HG03064 (cell line): ENCODE measurements around the gene NPFFR2.
A peak's percentile ranks its signal among the peaks of the same experiment; 100 is the strongest.
"Not testable (repeated sequence)": the region's sequence is repeated elsewhere in the genome, so short reads cannot be mapped to it uniquely, and the experiment has no call there.

Experiments
- ATAC-seq: cut with Tn5 transposase; IDR thresholded peaks from one replicate; pipeline ENCODE4 v1.9.1; 2021; ENCODE audit warnings: low read depth; ENCODE audit not compliant: unreplicated experiment

Gene NPFFR2

DNA sequence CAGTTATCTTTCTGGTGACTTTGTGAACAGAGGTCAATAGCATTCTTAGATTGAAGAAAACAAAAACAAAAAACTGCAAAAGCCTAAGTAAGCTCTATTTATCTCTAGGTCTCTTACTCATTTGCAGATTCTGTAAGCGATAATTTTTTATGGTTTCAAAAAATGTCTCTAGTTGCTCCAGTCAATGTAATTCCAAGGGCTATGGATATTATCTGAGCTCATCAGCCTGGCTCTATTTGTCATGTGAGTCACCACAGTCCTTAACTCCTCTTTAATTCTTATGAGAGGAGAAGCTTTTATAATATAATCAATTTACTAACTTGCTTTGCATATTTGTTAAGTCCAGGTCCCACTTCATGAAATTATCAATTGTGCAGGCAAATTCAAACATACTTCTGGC lies 79.1 kb downstream of the NPFFR2 start:
- ATAC-seq, result no peak

DNA sequence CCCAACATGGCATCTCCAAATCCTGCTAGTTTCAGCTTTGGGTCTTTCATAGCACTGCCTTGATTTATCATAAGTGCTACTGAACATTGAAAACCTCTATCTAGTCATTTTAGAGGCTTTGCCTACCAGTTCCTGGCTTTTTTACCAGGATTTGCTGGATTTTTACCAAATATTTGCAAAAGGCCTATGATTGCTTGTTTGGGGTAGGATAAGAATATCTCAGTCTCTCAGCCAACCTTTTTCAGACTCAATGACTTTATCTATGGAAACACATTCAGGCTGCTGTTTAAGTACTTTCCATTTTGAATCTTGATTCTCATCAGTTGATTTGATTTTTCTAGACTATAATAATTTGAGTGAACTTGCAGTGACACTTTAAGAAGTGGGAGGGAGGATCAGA lies 80.1 kb downstream of the NPFFR2 start:
- no peak for ATAC-seq

DNA sequence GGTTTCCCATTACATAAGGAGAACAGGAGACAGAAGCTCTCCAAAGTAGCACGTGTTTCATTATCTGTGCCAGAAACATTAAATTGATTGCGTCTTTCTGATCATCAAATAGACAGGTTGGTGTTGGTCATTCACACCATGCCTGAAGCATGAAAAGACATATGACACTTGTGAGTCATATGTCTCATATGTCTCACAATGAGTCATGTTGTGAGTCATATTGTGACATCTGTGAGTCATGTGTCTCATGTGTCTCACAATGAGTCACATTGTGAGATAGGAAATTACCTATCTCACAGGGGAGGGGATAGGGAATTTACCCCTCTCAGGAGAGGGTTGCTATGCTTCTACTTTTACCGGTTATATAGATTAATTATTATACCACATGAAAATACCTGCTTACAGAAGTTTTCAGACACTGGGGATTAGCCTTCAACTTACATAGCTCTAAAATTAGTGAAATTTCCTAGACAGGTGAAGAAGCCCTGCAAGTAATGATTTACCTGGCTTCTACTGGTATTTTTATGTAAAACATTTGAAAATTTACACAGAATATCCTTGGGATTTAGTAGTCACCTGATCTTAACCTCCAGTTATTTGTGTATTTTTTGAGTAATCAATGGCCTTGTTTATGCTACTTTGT lies 80.8 kb downstream of the NPFFR2 start:
- ATAC-seq, result peak; percentile 88

DNA sequence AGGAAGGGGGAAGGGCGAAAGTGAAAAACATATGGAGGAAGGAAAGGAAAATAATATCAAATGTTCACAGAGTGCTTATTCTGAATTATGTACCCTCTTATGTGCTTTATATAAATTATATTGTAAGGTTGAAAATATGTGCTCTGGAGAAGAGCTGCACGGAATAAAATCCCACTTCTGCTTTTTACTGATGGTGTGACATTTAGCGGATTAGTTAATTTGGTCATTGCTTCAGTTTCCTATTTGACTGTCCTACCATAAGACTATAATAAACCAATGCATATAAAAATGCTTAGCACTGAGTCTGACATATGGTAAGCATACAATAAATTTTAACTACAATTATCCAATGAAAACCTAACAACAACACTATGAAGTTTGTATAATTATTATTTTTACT lies 86.2 kb downstream of the NPFFR2 start:
- ATAC-seq, result peak; percentile 63

DNA sequence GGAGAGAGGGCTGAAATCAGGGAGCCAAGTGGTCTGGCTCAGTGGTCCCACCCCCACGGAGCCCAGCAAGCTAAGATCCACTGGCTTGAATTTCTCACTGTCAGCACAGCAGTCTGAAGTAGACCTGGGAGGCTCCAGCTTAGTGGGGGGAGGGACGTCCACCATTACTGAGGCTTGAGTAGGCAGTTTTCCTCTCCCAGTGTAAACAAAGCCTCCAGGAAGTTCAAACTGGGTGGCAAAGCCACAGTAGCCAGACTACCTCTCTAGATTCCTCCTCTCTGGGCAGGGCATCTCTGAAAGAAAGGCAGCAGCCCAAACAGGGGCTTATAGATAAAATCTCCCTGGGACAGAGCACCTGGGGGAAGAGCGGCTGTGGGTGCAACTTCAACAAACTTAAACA lies 88.1 kb downstream of the NPFFR2 start:
- no peak for ATAC-seq

DNA sequence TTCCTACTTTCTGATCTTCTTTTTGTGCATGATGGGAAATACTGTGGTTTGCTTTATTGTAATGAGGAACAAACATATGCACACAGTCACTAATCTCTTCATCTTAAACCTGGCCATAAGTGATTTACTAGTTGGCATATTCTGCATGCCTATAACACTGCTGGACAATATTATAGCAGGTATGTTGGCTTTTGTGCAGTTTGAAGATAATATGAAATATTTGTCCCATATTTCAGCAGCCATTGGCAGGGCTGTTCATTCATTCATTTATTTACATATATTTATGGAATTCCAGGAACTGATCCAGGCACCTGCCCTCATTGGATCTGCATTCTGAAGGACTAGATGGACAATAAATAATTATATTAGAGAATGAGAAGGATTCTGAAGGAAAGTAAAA lies 96.9 kb downstream of the NPFFR2 start:
- ATAC-seq, result no peak

DNA sequence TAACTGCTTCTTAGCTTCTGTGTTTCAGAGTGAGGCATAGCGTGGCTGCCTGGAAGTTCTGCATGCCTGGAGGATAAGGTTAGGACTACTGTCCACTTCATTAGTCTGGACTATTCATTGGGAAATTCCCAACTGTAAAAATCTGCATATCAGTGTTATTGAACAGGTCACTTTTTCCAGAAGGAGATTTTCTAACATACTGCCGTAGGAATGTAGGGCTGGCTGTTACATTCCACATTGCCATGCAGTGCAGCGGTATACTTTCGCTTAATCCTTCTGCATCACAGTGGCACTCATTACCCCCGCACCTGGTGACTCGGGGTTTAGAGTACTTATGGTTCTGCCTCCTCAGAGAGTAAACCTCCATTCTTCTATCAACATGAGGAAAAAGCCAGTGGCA lies 104.6 kb downstream of the NPFFR2 start:
- ATAC-seq, result no peak

DNA sequence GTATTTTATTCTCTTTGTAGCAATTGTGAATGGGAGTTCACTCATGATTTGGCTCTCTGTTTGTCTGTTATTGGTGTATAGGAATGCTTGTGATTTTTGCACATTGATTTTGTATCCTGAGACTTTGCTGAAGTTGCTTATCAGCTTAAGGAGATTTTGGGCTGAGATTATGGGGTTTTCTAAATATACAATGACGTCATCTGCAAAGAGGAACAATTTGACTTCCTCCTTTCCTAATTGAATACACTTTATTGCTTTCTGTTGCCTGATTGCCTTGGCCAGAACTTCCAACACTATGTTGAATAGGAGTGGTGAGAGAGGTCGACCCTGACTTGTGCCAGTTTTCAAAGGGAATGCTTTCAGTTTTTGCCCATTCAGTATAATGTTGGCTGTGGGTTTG lies 108.2 kb downstream of the NPFFR2 start:
- ATAC-seq, result not testable (repeated sequence)

DNA sequence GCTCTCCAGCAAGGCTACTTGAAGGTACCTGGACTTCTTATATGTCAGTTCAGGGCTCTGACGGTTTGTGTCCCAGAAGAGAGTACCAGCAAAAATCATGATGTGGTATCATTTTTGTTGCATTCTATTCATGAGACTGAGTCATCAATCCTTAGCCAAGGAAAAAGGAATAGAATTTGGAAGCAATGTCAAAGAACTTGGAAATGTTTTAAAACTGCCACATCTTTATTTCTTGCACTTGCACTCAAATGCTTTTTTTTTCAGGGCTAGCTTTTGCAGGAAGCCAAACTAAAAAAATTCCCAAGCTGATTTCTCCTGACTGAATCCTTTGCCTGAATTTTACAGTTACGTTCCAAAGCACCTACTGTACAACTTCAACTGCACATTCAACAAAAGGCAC lies 112.4 kb downstream of the NPFFR2 start:
- no peak for ATAC-seq

DNA sequence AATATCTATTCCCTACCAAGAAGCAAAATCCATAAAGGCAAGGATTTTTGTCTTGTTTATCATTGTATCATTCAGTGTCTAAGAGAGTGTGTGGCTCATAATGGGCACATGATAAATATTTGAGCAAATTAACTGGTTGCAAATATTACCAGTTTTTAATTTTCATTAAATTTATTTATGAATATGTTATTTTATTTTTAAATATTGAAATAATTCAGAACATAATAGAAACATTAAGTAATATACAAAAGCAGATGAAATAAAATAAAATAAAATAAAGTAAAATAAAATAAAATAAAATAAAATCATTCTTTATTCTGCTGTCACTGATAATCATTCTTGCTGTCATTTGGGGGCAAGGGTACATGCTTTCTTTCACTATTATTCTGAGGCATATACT lies 120.9 kb downstream of the NPFFR2 start:
- ATAC-seq, result no peak

DNA sequence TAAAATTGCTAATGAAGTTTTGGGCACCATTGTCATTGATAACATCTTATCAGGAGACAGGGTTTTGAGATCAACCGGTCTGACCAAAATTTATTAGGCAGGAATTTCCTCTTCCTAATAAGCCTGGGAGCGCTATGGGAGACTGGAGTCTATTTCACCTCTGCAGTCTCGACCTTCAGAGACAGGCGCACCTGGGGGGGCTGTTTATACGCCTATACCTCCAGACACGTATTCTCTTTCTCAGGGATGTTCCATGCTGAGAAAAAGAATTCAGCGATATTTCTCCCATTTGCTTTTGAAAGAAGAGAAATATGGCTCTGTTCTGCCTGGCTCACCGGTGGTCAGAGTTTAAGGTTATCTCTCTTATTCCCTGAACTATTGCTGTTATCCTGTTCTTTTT lies 121.8 kb downstream of the NPFFR2 start:
- ATAC-seq, result not testable (repeated sequence)

DNA sequence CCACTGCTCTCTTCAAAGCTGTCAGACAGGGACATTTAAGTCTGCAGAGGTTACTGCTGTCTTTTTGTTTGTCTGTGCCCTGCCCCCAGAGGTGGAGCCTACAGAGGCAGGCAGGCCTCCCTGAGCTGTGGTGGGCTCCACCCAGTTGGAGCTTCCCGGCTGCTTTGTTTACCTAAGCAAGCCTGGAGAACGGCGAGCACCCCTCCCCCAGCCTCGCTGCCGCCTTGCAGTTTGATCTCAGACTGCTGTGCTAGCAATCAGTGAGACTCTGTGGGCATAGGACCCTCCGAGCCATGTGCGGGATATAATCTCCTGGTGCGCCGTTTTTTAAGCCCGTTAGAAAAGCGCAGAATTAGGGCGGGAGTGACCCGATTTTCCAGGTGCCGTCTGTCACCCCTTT lies 137.5 kb downstream of the NPFFR2 start:
- not testable (repeated sequence) for ATAC-seq

DNA sequence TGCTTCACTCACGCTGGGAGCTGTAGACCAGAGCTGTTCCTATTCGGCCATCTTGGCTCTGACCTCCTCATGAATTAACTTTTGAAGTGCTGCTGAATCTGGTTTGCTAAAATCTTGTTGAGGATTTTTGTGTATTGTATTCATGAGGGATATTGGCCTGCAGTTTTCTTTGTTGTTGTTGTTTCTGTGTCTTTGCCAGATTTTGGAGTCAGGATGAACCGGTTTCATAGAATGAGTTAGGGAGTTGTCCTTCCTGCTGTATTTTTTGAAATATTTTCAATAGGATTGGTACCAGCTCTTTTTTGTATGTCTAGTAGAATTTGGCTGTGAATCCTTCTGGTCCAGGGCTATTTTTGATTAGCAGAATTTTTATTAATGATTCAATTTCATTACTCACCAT lies 138.1 kb downstream of the NPFFR2 start:
- ATAC-seq, result no peak

DNA sequence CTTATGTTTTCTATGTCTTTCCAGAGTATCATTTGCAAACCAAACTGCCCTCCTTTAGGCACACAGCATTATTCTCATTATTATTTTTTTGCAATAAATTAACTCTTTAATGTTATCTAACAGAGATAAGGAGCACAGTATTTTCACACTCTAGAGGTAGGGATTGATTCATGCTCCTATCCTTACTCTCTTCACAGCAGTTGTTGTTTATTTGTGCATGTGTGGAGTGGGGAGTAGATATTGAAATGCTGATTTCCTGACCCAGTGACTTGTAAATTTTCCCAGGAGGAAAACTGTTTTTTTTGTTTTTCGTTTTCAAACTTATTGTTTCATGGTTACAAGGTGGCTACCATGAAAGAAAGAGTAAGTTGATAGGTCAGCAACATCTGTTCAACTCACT lies 140.0 kb downstream of the NPFFR2 start:
- no peak for ATAC-seq

DNA sequence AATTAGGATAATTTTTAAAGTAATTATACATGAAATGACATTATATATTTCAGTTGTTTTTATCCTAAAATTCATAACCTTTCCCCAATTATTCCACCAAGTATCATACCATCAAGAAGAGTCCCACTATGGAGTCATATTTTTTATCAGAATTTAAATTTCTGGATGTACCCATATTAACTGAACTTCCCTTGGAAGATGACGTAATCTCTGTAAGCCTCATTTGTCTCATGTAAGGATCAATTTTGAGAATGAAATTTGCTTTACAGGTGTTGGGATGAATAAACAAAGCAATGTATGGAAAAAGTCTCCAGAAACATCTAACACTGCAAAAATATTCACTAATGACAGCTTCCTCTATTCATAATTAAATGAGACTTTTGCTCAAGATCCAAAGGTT lies 147.5 kb downstream of the NPFFR2 start:
- ATAC-seq, result no peak

DNA sequence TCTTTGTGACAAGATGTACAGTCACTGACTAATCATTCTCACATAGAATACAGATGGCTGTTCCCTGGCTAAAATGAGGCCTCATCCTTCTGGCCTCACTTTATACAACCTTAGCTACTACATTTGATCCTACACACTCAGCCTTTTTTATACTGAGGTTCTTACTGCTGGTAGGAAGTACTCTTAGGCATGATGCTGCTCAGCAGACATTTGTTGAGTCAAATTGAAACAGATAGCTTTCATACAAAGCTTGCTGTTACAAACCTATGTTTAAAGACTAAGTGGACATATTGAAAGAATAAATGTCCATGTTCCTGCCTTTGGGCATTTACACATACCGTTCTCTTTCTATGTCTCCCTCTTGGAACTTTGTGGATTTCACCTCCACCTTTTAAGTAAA lies 154.9 kb downstream of the NPFFR2 start:
- no peak for ATAC-seq

DNA sequence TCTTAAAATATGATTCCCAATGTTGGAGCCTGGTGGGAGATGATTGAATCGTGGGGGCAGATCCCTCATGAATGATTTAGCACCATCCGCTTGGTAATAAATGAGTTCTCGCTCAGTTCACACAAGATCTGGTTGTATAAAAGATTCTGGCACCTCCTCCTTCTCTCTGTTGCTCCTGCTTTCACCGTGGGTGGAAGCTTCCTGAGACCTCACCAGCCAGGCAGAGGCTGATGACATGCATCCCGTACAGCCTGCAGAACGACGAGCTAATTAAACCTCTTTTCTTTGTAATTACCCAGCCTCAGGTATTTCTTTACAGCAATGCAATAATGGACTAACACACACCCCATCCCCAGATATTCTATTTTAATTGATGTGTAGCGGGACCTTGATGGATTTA lies 162.2 kb downstream of the NPFFR2 start:
- no peak for ATAC-seq

DNA sequence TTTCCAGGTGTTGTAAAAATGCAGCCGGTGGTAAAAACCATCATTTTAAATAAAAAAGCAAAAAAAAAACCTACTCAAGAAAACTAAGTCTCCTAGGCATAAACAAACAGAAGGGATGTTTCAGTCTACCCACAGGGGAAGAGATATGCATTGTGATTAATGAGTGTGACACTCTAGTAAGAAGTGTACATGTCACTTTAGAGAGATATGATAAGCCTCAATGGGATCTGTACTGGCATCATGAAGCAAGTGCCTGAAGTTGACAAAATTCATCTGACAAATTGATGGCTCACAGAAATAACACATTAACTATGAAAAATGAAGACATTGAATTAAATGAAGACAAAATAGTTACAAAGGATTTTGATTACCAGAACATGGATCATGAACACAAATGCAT lies 162.7 kb downstream of the NPFFR2 start:
- no peak for ATAC-seq
